ENCODE data around the gene CATSPERB. TPM values are rescaled to one million over a fixed set of nuclear protein-coding genes. Genes with fewer than 3 reads are reported as not detected.

Gene CATSPERB
- total and polyA plus RNA-seq, 2 of the 8 experiments (the other 6 are each of a cell fraction or from before 2014, with no cell fraction given), result 0.11 to 0.30 TPM

DNA sequence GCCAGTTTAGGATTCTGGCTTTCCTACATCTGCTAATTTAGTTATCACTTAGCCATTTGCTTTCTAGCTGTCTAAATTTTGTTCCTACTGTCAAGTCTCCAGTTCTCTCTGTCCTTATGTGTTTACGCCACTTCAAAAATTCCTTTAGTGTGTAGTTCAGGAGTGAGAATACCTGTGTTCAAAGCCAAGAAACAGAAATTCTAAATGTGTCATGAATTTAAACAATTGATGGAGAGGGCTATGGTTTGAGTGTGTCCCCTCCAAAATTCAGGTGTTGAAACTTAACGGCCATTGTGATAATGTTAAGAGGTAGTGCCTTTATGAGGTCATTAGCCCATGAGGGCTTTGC, 11.4 kb upstream of the CATSPERB start (continued):
- TF ChIP-seq, protein P1, sequence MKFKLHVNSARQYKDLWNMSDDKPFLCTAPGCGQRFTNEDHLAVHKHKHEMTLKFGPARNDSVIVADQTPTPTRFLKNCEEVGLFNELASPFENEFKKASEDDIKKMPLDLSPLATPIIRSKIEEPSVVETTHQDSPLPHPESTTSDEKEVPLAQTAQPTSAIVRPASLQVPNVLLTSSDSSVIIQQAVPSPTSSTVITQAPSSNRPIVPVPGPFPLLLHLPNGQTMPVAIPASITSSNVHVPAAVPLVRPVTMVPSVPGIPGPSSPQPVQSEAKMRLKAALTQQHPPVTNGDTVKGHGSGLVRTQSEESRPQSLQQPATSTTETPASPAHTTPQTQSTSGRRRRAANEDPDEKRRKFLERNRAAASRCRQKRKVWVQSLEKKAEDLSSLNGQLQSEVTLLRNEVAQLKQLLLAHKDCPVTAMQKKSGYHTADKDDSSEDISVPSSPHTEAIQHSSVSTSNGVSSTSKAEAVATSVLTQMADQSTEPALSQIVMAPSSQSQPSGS (IDR thresholded peaks at IDR 0.05; ENCODE audit: low read length), result no peak

Measured in H1 (cell line).